ENCODE results near the gene PTPRT. TPM values are rescaled to one million over a fixed set of nuclear protein-coding genes. Genes with fewer than 3 reads are reported as not detected.

The PTPRT gene
- total RNA-seq, 1 experiment from 2014 or later = not detected

DNA sequence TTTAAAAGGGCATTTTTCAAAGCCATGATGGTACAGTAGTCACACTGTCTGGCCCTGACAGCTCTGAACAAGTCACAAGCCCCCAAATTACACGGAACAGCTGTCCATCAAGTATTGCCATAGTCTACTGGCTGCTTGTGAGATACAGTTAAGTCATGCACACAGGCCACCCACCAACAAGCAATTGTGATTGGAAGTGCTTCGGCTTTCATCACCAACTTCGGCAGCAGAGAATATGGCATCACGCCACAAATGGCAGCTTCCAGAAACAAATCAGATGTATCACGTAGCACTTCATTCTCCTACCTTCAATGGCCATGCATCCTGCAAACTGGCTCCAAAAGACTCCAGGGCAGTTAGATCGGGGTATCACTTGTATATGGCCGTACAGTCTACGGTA, 160.5 kb downstream of the PTPRT start:
- TF ChIP-seq, protein P1, sequence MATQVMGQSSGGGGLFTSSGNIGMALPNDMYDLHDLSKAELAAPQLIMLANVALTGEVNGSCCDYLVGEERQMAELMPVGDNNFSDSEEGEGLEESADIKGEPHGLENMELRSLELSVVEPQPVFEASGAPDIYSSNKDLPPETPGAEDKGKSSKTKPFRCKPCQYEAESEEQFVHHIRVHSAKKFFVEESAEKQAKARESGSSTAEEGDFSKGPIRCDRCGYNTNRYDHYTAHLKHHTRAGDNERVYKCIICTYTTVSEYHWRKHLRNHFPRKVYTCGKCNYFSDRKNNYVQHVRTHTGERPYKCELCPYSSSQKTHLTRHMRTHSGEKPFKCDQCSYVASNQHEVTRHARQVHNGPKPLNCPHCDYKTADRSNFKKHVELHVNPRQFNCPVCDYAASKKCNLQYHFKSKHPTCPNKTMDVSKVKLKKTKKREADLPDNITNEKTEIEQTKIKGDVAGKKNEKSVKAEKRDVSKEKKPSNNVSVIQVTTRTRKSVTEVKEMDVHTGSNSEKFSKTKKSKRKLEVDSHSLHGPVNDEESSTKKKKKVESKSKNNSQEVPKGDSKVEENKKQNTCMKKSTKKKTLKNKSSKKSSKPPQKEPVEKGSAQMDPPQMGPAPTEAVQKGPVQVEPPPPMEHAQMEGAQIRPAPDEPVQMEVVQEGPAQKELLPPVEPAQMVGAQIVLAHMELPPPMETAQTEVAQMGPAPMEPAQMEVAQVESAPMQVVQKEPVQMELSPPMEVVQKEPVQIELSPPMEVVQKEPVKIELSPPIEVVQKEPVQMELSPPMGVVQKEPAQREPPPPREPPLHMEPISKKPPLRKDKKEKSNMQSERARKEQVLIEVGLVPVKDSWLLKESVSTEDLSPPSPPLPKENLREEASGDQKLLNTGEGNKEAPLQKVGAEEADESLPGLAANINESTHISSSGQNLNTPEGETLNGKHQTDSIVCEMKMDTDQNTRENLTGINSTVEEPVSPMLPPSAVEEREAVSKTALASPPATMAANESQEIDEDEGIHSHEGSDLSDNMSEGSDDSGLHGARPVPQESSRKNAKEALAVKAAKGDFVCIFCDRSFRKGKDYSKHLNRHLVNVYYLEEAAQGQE (IDR thresholded peaks at IDR 0.05; ENCODE audit: insufficient read depth in 1 of 2, low read depth in 2 of 2, low read length in 1 of 2) = no peak
- no peak for TF ChIP-seq POLR2AphosphoS5 (IDR thresholded peaks at IDR 0.05; ENCODE audit: low read depth, low read length)
- no peak for TF ChIP-seq SIN3A (IDR thresholded peaks at IDR 0.05; ENCODE audit: borderline replicate concordance, insufficient read depth, low read depth, low read length)
- no peak for TF ChIP-seq TCF7L2 (IDR thresholded peaks at IDR 0.05; ENCODE audit: low read depth, low read length)
- TF ChIP-seq, protein P2, sequence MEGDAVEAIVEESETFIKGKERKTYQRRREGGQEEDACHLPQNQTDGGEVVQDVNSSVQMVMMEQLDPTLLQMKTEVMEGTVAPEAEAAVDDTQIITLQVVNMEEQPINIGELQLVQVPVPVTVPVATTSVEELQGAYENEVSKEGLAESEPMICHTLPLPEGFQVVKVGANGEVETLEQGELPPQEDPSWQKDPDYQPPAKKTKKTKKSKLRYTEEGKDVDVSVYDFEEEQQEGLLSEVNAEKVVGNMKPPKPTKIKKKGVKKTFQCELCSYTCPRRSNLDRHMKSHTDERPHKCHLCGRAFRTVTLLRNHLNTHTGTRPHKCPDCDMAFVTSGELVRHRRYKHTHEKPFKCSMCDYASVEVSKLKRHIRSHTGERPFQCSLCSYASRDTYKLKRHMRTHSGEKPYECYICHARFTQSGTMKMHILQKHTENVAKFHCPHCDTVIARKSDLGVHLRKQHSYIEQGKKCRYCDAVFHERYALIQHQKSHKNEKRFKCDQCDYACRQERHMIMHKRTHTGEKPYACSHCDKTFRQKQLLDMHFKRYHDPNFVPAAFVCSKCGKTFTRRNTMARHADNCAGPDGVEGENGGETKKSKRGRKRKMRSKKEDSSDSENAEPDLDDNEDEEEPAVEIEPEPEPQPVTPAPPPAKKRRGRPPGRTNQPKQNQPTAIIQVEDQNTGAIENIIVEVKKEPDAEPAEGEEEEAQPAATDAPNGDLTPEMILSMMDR (IDR thresholded peaks at IDR 0.05) = no peak
- Histone ChIP-seq H3K27ac (ENCODE audit: low read length) (no peak overlapping the region), H3K27me3 (ENCODE audit: control insufficient read depth, insufficient read depth, low read length) (no peaks in the 10 kb centered on the region), H3K36me3 (ENCODE audit: control insufficient read depth, insufficient read depth, low read length) (no peaks in the 10 kb centered on the region), H3K4me1 (ENCODE audit: control insufficient read depth, insufficient read depth, low read length) (no peaks in the 10 kb centered on the region), H3K4me3 (ENCODE audit: low read depth in 2 of 2, low read length in 2 of 2) (no peak overlapping the region), H3K9me3 (ENCODE audit: control insufficient read depth, insufficient read depth, low read depth, low read length) (no peaks in the 10 kb centered on the region)
- ChIA-PET POLR2A (no interaction called here), CTCF (no interaction called here)
- DNase-seq (ENCODE audit: low read depth, low spot score) = no peak
- intact Hi-C loops (cut with micrococcal nuclease; ENCODE audit: unreplicated experiment) (no loop called here), in situ Hi-C loops (cut with HindIII; ENCODE audit: low pct_unique_long_range_greater_than_20kb, low sequenced_read_pairs) (no loop called here)
- no peak for ATAC-seq
- no TSS peak for BruUV-seq (replicated peaks)

DNA sequence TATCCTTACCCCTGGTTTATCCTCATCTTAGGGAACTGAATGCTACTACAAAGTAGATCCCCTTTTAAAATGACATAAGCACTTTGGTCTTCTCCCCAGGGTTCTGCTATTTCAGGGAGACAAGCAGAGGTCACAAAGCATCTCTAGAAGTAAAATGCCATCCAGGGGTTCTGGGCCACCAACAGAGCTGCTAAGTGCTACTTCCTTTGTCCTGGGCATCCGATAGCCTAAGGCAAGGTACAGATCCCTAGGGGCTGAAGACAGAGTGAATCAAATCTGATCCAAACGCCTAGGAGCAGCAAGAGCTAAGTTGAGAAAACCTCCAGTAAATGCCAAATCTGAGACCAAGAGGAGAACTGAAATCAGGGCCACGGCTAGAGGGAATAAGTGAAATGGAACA, 161.2 kb downstream of the PTPRT start:
- no peak overlapping the region for H3K27ac ChIP-seq (ENCODE audit: low read length)
- ATAC-seq = no peak
- no peaks in the 10 kb centered on the region for H3K9me3 ChIP-seq (ENCODE audit: control insufficient read depth, insufficient read depth, low read depth, low read length)
- DNase-seq (ENCODE audit: low read depth, low spot score) = no peak
- TF ChIP-seq, protein P2 (IDR thresholded peaks at IDR 0.05) = no peak
- no peak for TF ChIP-seq SIN3A (IDR thresholded peaks at IDR 0.05; ENCODE audit: borderline replicate concordance, insufficient read depth, low read depth, low read length)
- ChIA-PET POLR2A (no interaction called here), CTCF (no interaction called here)
- H3K27me3 ChIP-seq (ENCODE audit: control insufficient read depth, insufficient read depth, low read length) = no peaks in the 10 kb centered on the region
- H3K36me3 ChIP-seq (ENCODE audit: control insufficient read depth, insufficient read depth, low read length) = no peaks in the 10 kb centered on the region
- in situ Hi-C loops (cut with HindIII; ENCODE audit: low pct_unique_long_range_greater_than_20kb, low sequenced_read_pairs) (no loop called here), intact Hi-C loops (cut with micrococcal nuclease; ENCODE audit: unreplicated experiment) (no loop called here)
- no peak overlapping the region for H3K4me3 ChIP-seq (ENCODE audit: low read depth in 2 of 2, low read length in 2 of 2)
- H3K4me1 ChIP-seq (ENCODE audit: control insufficient read depth, insufficient read depth, low read length) = no peaks in the 10 kb centered on the region
- no TSS peak for BruUV-seq (replicated peaks)

DNA sequence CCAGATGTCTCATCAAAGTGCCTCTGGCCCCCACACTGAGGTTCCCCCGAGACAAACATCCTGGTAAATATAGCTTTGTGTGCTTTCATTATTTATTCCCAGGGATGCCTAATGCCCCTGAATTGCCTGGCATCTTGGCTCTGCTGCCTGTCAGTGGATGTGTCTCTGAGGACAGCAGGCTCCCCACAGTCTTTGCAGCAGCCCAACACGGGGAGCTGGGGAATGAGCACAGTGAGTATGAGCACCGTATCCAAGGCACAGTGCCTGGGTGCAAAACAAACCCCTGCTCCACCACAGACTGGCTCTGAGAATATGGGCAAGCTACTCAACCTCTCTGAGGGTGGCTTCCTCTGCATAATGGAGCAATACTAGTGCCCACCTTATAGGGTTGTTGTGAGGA, 165.9 kb downstream of the PTPRT start:
- CTCF ChIA-PET = no interaction called here
- no peak for DNase-seq (ENCODE audit: low read depth, low spot score)
- Histone ChIP-seq H3K4me3 (ENCODE audit: low read depth in 2 of 2, low read length in 2 of 2) (no peak overlapping the region), H3K36me3 (ENCODE audit: control insufficient read depth, insufficient read depth, low read length) (no peaks in the 10 kb centered on the region), H3K4me1 (ENCODE audit: control insufficient read depth, insufficient read depth, low read length) (no peaks in the 10 kb centered on the region), H3K27me3 (ENCODE audit: control insufficient read depth, insufficient read depth, low read length) (no peaks in the 10 kb centered on the region), H3K9me3 (ENCODE audit: control insufficient read depth, insufficient read depth, low read depth, low read length) (no peaks in the 10 kb centered on the region), H3K27ac (ENCODE audit: low read length) (no peak overlapping the region)
- TF ChIP-seq TCF7L2 (IDR thresholded peaks at IDR 0.05; ENCODE audit: low read depth, low read length) (no peak), POLR2AphosphoS5 (IDR thresholded peaks at IDR 0.05; ENCODE audit: low read depth, low read length) (no peak), SIN3A (IDR thresholded peaks at IDR 0.05; ENCODE audit: borderline replicate concordance, insufficient read depth, low read depth, low read length) (no peak)
- TF ChIP-seq, protein P2 (IDR thresholded peaks at IDR 0.05) = no peak
- TF ChIP-seq, protein P1 (IDR thresholded peaks at IDR 0.05; ENCODE audit: insufficient read depth in 1 of 2, low read depth in 2 of 2, low read length in 1 of 2) = no peak
- ATAC-seq = no peak
- BruUV-seq (replicated peaks) = no TSS peak
- in situ Hi-C loops (cut with HindIII; ENCODE audit: low pct_unique_long_range_greater_than_20kb, low sequenced_read_pairs) (no loop called here), intact Hi-C loops (cut with micrococcal nuclease; ENCODE audit: unreplicated experiment) (no loop called here)
- POLR2A ChIA-PET = no interaction called here

Measured in Panc1 (cell line).